ENCODE data around the gene PTPRN2.

Gene PTPRN2

DNA sequence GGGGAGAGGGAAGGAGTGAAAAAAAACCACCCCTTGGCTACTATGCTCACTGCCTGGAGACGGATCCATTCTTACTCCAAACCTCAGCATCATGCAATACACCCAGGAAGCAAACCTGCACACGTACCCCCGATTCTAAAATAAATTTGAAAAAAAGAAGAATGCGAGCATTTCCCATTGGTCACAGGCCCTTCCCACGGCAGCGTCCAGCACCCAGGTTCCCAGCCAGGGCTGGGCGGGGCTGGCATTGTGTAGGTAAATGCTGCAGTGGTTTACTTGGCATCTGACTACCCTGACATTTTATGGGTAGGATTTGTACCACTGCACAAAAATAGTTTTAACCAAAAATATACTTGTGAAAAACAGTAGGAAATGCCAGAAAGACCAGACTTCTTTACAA, 831.9 kb downstream of the PTPRN2 start:
- no peak for DNase-seq (ENCODE audit: low spot score)

DNA sequence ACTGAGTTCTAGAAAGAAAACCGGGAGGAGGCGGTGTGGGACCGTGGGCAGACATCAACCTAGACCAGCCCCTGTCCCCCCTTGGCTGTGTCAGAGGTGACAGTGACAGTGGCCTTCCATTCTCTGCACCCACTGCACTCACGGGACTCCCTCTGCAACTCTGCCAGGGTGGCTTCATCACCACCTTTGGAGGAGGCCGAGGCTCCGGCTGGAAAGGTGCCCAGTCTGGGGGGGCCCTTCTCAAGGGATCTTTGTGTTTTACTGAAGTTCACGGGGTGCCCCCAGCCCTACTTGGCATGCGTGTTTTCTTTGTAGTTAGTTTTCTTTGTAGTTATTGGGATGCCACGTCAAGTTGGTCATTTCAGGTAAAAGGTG, 833.2 kb downstream of the PTPRN2 start:
- DNase-seq (ENCODE audit: low spot score) = no peak

DNA sequence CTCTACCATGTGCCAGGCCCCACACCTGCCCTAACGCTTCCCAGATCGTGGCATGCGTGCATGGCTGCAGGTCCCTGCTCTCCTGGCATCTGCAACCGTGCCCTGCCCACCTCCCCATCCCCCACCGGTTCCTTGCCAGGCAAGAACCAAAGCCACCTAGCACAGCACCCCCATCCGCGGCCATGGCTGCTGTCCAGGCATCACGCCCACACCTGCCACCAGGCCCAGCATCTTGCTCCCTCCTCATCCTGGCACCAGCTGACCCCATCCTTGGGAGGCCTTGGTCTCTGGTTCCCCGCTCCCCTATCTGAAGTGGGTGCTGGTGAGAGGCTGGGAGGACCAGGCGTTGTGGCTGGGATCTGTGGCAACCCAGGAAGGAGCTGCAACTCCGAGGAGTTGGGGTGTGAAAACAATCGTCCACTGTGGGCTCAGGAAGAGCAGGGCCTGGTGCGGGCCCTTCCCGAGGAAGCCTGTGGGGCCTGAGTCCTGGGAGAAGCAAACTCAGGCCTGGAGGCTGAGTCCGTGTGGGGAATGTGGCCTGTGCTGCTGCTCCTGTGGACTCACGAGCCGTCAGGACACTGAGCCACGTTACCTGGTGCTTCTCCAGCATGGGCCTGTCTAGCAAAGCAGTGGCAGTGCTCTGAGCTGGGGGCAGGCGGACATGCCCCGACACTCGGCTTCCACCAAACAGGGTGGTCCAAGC, 833.8 kb downstream of the PTPRN2 start:
- no peak for DNase-seq (ENCODE audit: low spot score)

DNA sequence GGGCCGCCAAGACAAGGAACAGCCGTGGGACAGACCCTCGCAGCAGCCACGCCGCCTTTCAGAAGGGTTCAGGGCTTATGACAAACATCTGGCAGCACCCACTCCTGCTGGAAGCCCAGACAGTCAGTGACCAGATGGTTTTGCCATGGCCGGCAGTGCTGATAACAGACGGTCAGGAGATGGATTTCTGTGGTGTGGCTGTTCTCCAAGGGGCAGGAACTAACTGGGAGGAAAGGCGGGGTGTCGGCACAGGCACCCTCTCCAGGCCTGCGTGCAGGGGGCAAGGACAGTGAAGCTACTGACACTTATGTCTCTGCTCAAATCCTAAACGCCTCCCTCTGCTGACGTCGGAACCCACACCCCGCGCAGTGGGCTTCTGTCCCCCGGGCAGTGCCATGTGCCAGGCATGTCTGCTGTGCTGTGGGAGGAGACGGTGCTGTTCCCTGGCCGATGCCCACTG, 834.8 kb downstream of the PTPRN2 start:
- no peak for DNase-seq (ENCODE audit: low spot score)

DNA sequence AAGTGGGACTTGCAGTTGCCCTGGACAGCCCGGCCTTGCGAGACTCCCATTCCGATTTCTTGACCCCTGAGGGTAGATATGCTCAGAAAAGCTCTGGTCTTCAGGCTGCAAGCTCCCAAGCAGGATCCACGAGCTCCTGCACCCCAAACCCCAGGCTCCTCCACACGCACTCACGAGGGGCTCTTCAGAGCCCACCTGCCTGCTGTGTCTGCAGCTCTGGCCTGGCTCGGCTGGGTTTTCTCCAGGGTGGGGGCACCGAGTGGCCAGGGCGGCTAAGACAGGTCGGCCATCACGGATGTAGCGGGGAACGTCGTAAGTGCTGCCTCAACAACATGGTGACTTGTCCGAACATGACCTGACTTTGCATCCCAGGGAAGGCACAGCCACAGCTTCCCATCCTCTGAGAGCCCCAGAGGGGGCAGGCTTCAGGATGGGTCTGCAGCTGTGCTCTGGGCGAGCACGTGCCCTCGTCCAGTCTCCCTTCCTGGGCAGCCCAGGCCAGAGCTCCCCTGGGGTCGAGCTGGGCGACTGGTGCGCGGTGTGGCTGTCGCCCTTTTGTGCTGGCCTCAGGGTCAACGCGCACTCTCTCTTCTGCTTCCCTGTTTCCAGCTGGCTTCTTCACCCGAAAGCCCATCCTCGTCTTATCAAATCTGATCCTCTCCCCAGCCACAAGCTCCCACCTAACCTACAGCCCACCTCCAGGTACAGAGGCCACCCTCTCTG, 835.5 kb downstream of the PTPRN2 start:
- DNase-seq (ENCODE audit: low spot score) = no peak

DNA sequence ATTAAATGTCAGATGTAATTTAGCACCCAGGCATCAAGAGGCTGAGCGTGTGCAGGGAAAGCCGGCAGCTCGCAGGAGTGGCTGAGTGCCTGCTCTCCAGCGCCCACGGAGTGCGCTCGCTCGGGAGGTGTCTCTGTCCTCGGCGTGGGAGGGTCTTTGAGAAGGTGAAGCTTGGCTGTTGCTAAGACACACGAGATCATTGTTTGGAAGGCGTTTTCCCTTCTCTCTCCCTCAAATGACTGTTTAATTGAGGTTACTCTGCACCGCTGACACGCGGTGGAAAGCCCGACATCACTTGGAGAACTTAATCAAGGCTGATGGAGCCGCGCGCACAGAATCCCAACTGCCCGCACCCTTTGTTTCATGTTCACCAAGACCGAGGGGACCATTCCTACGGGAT, 836.2 kb downstream of the PTPRN2 start:
- DNase-seq (ENCODE audit: low spot score) = no peak

DNA sequence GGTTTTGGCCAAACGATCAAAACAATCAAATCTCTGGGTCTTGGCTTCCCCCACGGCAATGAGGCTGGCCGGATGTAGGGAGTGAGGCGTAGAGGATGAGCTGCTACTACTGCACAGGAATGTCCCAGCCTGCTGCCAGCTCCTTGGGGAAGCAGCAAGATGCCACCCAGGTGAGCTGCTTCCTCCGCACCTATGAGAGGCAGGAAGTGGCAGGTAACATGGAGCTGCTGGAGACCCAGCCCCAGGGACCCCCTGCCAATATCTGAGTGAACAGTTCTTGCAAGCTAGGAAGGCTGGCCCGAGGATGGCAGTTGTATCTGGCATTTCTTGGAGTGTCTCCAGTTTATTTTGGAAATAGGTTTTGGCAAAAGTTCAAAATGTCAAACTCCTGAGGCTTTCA, 837.3 kb downstream of the PTPRN2 start:
- DNase-seq (ENCODE audit: low spot score) = no peak

DNA sequence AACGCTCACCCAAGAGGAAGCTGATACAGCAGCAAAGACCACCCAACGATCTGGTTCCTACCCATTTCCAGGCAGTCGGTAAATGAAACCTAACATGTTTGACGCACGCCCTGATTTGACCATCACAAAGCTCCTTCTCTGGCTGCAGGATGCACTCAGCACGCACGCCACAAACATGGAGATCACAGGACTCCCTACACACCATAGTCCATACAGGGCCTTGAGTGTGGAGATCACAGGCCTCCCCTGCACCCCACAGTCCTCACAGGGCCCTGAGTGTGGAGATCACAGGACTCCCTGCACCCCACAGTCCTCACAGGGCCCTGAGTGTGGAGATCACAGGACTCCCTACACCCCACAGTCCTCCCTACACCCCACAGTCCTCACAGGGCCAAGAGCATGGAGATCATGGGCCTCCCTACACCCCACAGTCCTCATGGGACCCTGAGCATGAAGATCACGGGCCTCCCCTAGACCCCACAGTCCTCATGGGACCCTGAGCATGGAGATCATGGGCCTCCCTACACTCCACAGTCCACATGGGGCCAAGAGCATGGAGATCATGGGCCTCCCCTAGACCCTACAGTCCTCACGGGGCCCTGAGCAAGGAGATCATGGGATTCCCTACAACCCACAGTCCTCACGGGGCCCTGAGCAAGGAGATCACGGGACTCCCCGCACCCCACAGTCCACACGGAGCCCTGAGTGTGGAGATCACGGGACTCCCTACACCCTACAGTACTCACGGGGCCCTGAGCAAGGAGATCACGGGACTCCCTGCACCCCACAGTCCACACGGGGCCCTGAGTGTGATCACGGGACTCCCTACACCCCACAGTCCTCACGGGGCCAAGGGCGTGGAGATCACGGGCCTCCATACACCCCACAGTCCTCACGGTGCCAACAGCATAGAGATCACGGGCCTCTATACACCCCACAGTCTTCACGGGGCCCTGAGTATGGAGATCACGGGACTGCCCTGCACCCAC, 841.6 kb downstream of the PTPRN2 start:
- DNase-seq (ENCODE audit: low spot score) = no peak

DNA sequence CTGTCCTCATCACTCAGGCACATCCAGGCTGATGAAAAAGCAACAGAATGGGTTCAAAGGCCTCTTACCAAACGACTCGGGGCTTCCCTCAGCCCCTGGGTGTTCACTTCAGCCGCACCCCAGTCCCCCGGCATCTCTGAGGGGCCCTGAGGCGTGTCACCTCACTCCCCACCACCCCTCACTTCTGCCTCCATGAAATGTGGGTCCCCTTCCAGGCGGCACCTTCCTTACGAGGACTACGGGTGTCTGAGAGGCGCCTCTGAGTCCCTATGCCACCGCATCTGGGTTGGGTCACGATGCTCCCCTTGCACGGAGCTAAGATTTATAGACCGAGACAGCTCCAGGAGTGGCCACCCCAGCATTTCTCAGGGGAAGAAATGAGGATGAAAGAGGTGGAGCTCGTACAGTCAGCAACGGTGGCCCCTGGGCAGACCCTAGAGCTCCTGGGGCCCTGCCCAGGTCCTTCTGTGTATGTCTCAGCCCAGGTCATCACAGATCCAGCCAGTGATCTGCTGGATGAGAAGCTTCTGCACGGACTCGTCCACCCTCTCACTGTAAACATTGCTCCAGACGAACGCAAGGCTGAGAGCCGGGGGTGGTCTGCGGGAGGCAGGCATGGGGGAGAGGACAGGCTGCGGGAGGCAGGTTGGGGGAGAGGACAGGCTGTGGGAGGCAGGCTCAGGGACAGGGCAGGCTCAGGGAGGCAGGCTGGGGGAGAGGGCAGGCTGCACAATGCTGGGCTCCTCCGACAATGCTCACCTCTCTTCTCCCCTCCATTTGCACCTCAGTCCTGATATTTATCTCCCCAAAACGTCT, 842.6 kb downstream of the PTPRN2 start:
- DNase-seq (ENCODE audit: low spot score) = no peak

DNA sequence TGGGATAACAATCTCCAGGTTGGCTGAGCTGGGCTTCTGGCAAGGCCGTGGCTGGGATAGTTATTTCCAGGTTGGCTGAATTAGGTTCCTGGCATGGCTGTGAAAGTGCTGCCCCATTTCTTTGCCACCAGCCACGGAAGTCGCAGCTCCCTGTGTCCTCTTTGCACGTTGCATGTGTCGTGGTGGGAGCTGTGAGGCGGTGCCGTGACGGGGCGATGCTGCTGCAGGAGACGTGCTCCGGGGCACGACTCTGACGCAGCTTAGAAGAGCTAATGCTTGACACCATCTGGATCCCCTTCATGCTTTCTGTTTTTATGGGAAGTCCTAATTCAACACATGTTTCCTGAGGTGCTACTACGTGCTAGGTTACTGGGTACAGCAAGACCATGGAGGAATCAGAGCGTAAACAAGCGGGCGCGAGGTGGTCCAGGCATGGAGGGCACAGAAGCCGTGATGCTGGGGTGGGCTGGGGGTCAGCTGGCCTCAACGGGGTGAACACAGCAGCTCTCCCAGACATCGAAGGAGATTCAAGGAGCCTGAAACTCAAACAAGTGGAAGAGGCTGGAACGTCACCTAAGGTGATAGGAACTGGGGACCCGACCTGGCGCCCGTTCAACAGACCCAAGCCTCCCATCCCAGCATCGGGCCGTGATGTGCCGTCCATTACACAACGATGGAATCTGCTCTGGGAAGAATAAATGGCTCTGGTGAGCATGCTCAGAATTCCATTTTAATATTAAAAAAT, 843.7 kb downstream of the PTPRN2 start:
- DNase-seq (ENCODE audit: low spot score) = no peak

DNA sequence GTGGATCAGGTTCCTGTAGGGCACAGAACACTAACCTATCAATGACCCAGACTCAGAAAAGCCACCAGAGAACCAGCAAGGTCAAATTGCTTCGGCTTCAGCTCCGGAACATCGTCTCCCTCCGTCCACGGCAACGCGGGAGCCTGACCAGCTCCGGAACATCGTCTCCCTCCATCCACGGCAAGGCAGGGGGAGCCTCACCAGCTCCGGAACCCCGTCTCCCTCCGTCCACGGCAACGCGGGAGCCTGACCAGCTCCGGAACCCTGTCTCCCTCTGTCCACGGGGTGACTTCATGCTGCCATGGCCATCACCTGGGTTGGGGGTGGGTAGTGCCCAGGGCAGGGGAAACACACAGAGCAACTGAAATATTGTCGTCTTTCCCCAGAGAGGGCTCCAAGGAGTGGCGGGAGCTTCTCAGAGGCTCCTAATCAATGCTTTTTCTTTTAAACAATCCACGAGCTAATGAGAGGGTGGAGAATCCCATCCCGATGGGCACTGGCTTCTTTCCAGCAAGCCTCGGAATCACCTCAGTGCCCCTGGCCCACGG, 847.3 kb downstream of the PTPRN2 start:
- DNase-seq (ENCODE audit: low spot score) = no peak

DNA sequence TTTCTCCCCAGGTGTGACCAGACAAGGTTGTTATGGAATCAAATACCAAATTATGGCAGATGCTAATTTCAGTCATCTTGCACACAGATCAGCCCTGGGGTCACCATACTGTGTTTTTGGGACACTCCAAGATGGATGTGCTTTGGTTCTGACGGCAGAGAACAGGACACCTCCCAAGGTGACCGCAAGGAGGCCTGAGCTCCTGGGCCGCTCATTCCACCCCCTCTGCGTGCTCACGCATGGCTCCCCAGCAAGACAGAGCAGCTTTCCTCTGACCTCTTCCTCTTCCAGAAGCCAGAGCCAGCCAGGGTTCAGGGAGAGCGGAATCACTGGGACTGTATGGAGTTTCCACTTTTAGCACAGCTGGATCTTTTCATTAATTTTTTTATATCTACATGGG, 848.0 kb downstream of the PTPRN2 start:
- DNase-seq (ENCODE audit: low spot score) = no peak

DNA sequence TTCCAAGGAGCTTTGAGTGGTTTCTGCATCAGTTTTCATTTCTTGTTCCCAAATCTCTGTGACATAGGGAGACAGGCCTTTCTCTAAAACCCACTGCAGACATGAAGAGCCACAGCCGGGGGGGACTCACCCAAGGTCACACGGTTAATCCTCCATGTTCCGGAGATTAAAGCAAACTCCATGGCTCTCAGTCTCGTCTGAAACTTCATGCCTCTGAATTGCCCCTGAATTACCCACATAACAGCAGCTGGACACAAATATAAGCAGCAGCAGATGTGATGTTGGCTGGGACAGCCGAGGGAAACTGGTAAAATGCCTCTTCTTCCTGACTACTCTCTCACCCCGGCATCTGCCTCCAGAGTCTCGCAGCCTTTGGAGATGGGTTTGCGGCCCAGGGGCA, 848.6 kb downstream of the PTPRN2 start:
- no peak for DNase-seq (ENCODE audit: low spot score)

DNA sequence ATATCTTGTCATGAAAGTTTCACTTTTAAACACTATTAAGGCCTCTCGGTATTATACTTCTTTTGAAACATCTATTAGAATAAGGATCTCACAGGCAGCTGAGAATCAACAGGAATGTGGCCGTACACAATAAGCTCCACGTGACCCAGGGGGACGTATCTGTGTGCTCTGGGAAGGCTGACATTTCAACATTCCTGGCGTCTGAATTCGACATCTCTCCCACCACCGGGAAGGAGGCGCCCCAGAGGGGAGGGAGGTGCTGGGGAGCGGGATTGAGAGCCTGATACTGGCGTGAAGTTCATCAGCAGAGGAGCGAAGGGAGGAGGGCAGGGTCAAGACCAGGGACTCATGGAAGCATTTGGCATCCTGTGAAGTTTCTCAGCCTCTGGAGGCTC, 849.6 kb downstream of the PTPRN2 start:
- no peak for DNase-seq (ENCODE audit: low spot score)

DNA sequence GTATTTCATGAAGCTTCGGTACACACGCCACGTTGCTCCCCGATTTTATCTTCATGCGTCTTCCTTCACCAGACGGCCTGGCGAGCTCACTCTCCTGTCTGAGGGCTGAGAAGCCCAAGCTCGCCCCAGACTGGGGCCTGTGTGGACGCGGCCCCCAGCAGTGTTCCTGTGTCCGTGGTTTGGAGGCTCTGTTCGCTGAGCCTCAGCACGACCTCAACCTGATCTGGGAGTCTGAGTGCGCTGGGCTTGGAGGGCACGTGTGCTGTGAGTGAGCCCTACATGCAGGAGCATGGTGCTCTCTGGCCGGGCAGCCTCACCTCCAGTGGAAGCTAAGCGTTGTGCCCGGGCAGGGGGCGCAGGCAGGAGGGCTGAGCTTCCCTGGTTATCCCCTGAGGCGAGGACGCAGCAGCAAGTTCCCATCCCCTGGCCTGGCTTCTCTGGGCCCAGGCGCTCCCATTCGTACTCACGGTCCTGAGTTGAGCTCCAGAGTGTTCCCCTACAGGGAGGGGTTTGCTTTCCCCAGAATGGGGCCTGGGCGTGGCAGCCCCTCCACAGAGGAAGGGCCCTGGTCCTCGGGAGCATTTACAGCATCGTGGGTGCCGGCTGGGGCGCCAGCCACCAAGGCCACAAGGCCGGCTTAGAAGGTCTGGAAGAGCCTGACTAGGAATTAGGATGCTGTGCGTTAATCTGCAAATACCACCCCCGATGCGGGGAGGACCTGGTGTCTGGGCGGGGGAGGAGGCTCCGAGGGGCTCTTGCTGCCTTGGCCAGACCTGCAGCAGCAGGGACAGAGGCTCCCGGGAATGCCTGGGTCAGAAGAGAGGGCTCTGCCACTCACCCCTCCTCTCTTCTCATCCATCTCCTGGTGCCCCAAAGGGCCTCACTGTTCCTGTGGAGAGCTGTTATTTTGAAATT, 850.2 kb downstream of the PTPRN2 start:
- no peak for DNase-seq (ENCODE audit: low spot score)

DNA sequence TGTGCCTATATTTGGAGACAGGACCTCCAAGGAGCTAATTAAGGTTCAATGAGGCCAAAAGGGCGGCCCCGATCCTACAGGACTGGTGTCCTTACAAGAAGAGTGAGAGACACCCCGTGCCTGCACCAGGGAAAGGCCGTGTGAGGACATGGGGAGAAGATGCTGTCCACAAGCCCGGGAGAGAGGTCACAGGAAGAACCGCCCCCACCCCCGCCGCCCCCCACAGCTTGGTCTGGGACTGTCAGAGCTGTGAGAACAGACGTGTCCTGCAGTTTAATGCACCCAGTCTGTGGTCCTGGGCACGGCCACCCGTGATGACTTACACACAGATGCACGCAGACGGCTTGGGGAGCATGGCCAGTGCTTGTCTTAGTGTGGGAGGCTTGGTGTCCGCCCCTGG, 851.3 kb downstream of the PTPRN2 start:
- no peak for DNase-seq (ENCODE audit: low spot score)

DNA sequence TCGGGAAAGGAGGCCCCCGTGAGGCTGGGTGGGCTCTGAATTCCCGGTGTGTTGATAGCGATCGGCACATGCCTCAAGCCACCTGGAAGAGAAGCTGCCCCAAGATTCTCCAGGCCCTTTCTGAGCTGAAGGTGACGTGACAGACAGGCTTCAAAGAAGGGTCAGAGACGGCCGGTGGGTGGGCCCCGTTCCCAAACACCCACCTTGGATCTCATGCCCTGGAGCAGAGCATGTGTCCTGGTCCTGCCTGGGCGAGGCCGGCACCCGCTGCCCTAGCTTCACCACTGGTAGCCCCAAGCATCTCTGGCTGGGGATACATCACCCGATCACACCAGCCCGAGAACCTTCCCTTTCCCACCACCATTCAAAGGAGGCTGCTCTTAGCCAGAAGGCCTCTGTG, 851.8 kb downstream of the PTPRN2 start:
- no peak for DNase-seq (ENCODE audit: low spot score)

DNA sequence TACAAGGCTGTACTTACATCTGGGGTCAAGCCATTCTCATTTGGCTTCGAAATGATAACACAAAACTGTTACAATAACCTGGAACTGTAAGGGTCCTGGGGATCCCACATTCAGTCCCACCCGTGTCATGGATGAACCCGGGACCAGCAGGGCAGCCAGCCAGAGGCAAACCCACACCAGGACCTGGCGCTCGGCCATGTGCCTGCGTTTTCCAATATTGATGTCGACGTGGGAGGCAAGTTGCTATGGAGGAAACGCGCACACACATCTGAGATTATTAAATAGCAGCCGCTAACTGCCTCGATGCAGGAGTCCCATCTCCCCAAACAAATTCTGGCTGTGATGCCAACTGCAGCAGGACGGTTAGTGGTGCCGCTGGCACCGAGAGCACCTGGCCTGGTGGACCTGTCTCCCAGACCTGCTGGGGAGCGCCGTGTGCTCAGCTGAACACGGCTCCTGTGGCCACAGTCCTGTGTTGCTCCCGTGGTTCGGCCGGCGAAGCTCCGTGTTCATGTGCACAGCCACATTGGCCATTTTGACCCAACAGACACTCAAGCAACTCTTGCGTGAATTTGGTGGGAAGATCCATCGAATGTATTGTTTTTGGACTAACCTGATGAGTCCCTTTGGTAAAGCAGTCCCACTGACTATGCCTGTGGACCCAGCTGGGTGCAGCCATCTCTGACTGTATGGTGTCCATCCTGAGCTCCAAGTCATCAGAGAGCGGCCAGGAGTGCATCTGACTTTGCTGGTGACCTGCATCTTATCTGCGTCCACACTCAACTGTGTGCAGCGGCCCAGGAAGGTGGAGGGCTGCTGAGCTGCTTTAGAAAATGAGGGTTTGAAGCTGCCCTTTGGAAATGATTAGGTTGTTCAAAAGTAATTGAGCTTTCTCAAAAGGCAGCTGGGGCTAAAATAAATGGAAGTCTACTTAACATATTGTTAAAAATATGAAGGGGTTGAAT, 852.7 kb downstream of the PTPRN2 start:
- DNase-seq (ENCODE audit: low spot score) = no peak
